WTC11 (cell line): Measurements from ENCODE around the gene ATPAF1. TPM values are rescaled to one million over a fixed set of nuclear protein-coding genes. Genes with fewer than 3 reads are reported as not detected.

ENCODE experiments used
- ATAC-seq: fragments of 200-7000 bp; cut with Tn5 transposase; 2 replicates; pipeline ENCODE4 v1.10.0; 2021; ENCODE audit warnings: mild to moderate bottlenecking, moderate library complexity
- CTCF ChIA-PET: fragments of 300-600 bp; sonication (Branson Sonifier 250); formaldehyde crosslinking; loops from one replicate; lab custom pipeline; 2021; ENCODE audit warnings: antibody characterized with exemption; lab: Charles Lee
- POLR2A ChIA-PET: fragments of 350-600 bp; sonication (Branson Sonifier 250); formaldehyde crosslinking; loops from one replicate; lab custom pipeline; 2021; ENCODE audit warnings: antibody characterized with exemption; lab: Charles Lee
- DNase-seq: peaks from one replicate; pipeline ENCODE4 v3.0.0; 2021; ENCODE audit warnings: low spot score
- H3K27ac Mint-ChIP-seq: 2 replicates; pipeline ENCODE4 v1.8.0; 2021; ENCODE audit warnings: mixed read lengths
- H3K27me3 Mint-ChIP-seq: 2 replicates; pipeline ENCODE4 v1.8.0; 2021; ENCODE audit warnings: low read depth, mild to moderate bottlenecking, moderate library complexity, mixed read lengths
- H3K36me3 Mint-ChIP-seq: 2 replicates; pipeline ENCODE4 v1.8.0; 2021; ENCODE audit warnings: mixed read lengths
- H3K4me1 Mint-ChIP-seq: 2 replicates; pipeline ENCODE4 v1.8.0; 2022; ENCODE audit warnings: mixed read lengths
- H3K4me3 Mint-ChIP-seq: 2 replicates; pipeline ENCODE4 v1.8.0; 2021; ENCODE audit warnings: mild to moderate bottlenecking, moderate library complexity, mixed read lengths
- H3K9me3 Mint-ChIP-seq: 2 replicates; pipeline ENCODE4 v1.8.0; 2021; ENCODE audit warnings: mixed read lengths
- AR ChIP-seq: fragments of 250-450 bp; sonication (Bioruptor Pico); IDR thresholded peaks from 2 replicates; pipeline ENCODE4 v1.9.0; 2021; ENCODE audit warnings: mild to moderate bottlenecking
- ATF1 ChIP-seq: sonication (generic); formaldehyde crosslinking; IDR thresholded peaks from 2 replicates; pipeline ENCODE4 v1.8.1; 2023; ENCODE audit warnings: mild to moderate bottlenecking, moderate library complexity, missing genetic modification reagents
- CBFB ChIP-seq: sonication (generic); formaldehyde crosslinking; IDR thresholded peaks from 2 replicates; pipeline ENCODE4 v1.8.1; 2022; ENCODE audit warnings: mild to moderate bottlenecking, low read depth, missing genetic modification reagents
- ERG ChIP-seq: fragments of 250-450 bp; sonication (Bioruptor Pico); IDR thresholded peaks from 2 replicates; pipeline ENCODE4 v1.8.0; 2021; ENCODE audit warnings: mild to moderate bottlenecking
- FOXJ3 ChIP-seq: sonication (generic); formaldehyde crosslinking; IDR thresholded peaks from 2 replicates; pipeline ENCODE4 v1.9.0; 2021; ENCODE audit warnings: missing genetic modification reagents, mild to moderate bottlenecking, borderline replicate concordance
- GTF2I ChIP-seq: fragments of 250-450 bp; sonication (Bioruptor Pico); conservative IDR thresholded peaks from 2 replicates; pipeline ENCODE4 v1.4.0; 2021; ENCODE audit warnings: mild to moderate bottlenecking
- HMGA2 ChIP-seq: fragments of 250-450 bp; sonication (Bioruptor Pico); IDR thresholded peaks from 2 replicates; pipeline ENCODE4 v1.4.0; 2021; ENCODE audit warnings: mild to moderate bottlenecking, moderate library complexity
- JAZF1 ChIP-seq: fragments of 250-450 bp; sonication (Bioruptor Pico); IDR thresholded peaks from 2 replicates; pipeline ENCODE4 v1.9.0; 2021; ENCODE audit warnings: moderate library complexity, mild to moderate bottlenecking, inconsistent platforms
- JUN ChIP-seq: sonication (generic); formaldehyde crosslinking; IDR thresholded peaks from 2 replicates; pipeline ENCODE4 v1.8.0; 2023; ENCODE audit warnings: mild to moderate bottlenecking, missing genetic modification reagents
- KAT7 ChIP-seq: sonication (generic); formaldehyde crosslinking; IDR thresholded peaks from 2 replicates; pipeline ENCODE4 v1.8.1; 2023; ENCODE audit warnings: missing genetic modification reagents, mild to moderate bottlenecking, borderline replicate concordance
- MAX ChIP-seq: sonication (generic); formaldehyde crosslinking; IDR thresholded peaks from 2 replicates; pipeline ENCODE4 v1.8.0; 2022; ENCODE audit warnings: mild to moderate bottlenecking, missing genetic modification reagents
- NR2C2 ChIP-seq: sonication (generic); formaldehyde crosslinking; IDR thresholded peaks from 2 replicates; pipeline ENCODE4 v1.8.0; 2022; ENCODE audit warnings: mild to moderate bottlenecking, missing genetic modification reagents
- RELA ChIP-seq: sonication (generic); formaldehyde crosslinking; IDR thresholded peaks from 2 replicates; pipeline ENCODE4 v1.8.1; 2022; ENCODE audit warnings: missing genetic modification reagents, mild to moderate bottlenecking, borderline replicate concordance
- SMAD4 ChIP-seq: sonication (generic); formaldehyde crosslinking; IDR thresholded peaks from 2 replicates; pipeline ENCODE4 v1.8.0; 2022; ENCODE audit warnings: mild to moderate bottlenecking, missing genetic modification reagents
- SP1 ChIP-seq: sonication (generic); formaldehyde crosslinking; conservative IDR thresholded peaks from 2 replicates; pipeline ENCODE4 v1.8.1; 2022; ENCODE audit warnings: missing genetic modification reagents
- TCF7 ChIP-seq: sonication (generic); formaldehyde crosslinking; IDR thresholded peaks from 2 replicates; pipeline ENCODE4 v1.8.0; 2022; ENCODE audit warnings: mild to moderate bottlenecking, low read depth, missing genetic modification reagents, moderate library complexity
- TEAD4 ChIP-seq: sonication (generic); formaldehyde crosslinking; IDR thresholded peaks from 2 replicates; pipeline ENCODE4 v1.8.0; 2022; ENCODE audit warnings: mild to moderate bottlenecking, missing genetic modification reagents
- ZMAT4 ChIP-seq: fragments of 250-450 bp; sonication (Bioruptor Pico); IDR thresholded peaks from 2 replicates; pipeline ENCODE4 v1.9.0; 2021; ENCODE audit warnings: mild to moderate bottlenecking
- ZNF232 ChIP-seq: sonication (generic); formaldehyde crosslinking; IDR thresholded peaks from 2 replicates; pipeline ENCODE4 v1.8.0; 2022; ENCODE audit warnings: mild to moderate bottlenecking, missing genetic modification reagents
- ZNF263 ChIP-seq: sonication (generic); formaldehyde crosslinking; IDR thresholded peaks from 2 replicates; pipeline ENCODE4 v1.8.1; 2022; ENCODE audit warnings: low read depth, mild to moderate bottlenecking, moderate library complexity, missing genetic modification reagents
- total RNA-seq: library from RNA; stranded (reverse); gene quantifications from 3 replicates; pipeline ENCODE4 v1.2.3, GENCODE V29; 2021
- TF ChIP-seq, protein P1 (sequence below): sonication (generic); formaldehyde crosslinking; IDR thresholded peaks from 2 replicates; pipeline ENCODE4 v1.8.1; 2023; ENCODE audit warnings: mild to moderate bottlenecking, missing genetic modification reagents, borderline replicate concordance
- TF ChIP-seq, protein P2 (sequence below): sonication (generic); formaldehyde crosslinking; IDR thresholded peaks from 2 replicates; pipeline ENCODE4 v1.8.1; 2022; ENCODE audit warnings: mild to moderate bottlenecking, moderate library complexity, missing genetic modification reagents

Gene ATPAF1
- total RNA-seq, 1 experiment from 2014 or later: 35.7 TPM

GRCh38 chr1:46594063-46594462, 74.1 kb downstream of the ATPAF1 start:
- no peaks in the 10 kb centered on the region for H3K9me3 Mint-ChIP-seq
- H3K27ac Mint-ChIP-seq: no peak overlapping the region
- ChIA-PET POLR2A (interaction anchor here (0.7 to 1.0 kb wide), 2 partner anchors 10 to 119 kb away, joined by 3 read pairs; partner anchors contain the start of gene MKNK1), CTCF (interaction anchor here (1.6 kb wide), 1 partner anchor 10 kb away, joined by 9 read pairs; the partner anchor contains the start of gene MKNK1)
- no peak overlapping the region for H3K4me3 Mint-ChIP-seq
- DNase-seq: no peak
- H3K4me1 Mint-ChIP-seq: no peaks in the 10 kb centered on the region
- ATAC-seq: no peak
- H3K36me3 Mint-ChIP-seq: peaks cover 26% of the 10 kb centered on the region
- no peak for TF ChIP-seq ATF1 (CRISPR knock-in tag)
- TF ChIP-seq AR (CRISPR knock-in tag): no peak
- TF ChIP-seq, protein P1, sequence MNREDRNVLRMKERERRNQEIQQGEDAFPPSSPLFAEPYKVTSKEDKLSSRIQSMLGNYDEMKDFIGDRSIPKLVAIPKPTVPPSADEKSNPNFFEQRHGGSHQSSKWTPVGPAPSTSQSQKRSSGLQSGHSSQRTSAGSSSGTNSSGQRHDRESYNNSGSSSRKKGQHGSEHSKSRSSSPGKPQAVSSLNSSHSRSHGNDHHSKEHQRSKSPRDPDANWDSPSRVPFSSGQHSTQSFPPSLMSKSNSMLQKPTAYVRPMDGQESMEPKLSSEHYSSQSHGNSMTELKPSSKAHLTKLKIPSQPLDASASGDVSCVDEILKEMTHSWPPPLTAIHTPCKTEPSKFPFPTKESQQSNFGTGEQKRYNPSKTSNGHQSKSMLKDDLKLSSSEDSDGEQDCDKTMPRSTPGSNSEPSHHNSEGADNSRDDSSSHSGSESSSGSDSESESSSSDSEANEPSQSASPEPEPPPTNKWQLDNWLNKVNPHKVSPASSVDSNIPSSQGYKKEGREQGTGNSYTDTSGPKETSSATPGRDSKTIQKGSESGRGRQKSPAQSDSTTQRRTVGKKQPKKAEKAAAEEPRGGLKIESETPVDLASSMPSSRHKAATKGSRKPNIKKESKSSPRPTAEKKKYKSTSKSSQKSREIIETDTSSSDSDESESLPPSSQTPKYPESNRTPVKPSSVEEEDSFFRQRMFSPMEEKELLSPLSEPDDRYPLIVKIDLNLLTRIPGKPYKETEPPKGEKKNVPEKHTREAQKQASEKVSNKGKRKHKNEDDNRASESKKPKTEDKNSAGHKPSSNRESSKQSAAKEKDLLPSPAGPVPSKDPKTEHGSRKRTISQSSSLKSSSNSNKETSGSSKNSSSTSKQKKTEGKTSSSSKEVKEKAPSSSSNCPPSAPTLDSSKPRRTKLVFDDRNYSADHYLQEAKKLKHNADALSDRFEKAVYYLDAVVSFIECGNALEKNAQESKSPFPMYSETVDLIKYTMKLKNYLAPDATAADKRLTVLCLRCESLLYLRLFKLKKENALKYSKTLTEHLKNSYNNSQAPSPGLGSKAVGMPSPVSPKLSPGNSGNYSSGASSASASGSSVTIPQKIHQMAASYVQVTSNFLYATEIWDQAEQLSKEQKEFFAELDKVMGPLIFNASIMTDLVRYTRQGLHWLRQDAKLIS (CRISPR knock-in tag): no peak
- TF ChIP-seq GTF2I (CRISPR knock-in tag): no peak
- TF ChIP-seq ERG (CRISPR knock-in tag): no peak
- no peak for TF ChIP-seq JUN
- no peak for TF ChIP-seq SMAD4 (CRISPR knock-in tag)
- TF ChIP-seq, all 79 proteins: peak for 0
- H3K27me3 Mint-ChIP-seq: no peaks in the 10 kb centered on the region

- H3K4me1 Mint-ChIP-seq: no peaks in the 10 kb centered on the region
- no peak overlapping the region for H3K27ac Mint-ChIP-seq
- ChIA-PET CTCF (no interaction called here), POLR2A (no interaction called here)
- H3K27me3 Mint-ChIP-seq: no peaks in the 10 kb centered on the region
- no peak for ATAC-seq
- peaks cover 26% of the 10 kb centered on the region for H3K36me3 Mint-ChIP-seq
- no peak for DNase-seq
- H3K4me3 Mint-ChIP-seq: no peak overlapping the region
- TF ChIP-seq JUN (no peak), CBFB (CRISPR knock-in tag) (no peak)
- TF ChIP-seq, all 79 proteins: peak for 0
- H3K9me3 Mint-ChIP-seq: no peaks in the 10 kb centered on the region
Observed at GRCh38 chr1:46592823-46593222, 75.3 kb downstream of the ATPAF1 start.

- ChIA-PET POLR2A (no interaction called here), CTCF (no interaction called here)
- H3K4me1 Mint-ChIP-seq: no peaks in the 10 kb centered on the region
- H3K9me3 Mint-ChIP-seq: no peaks in the 10 kb centered on the region
- no peak overlapping the region for H3K4me3 Mint-ChIP-seq
- DNase-seq: no peak
- no peak overlapping the region for H3K27ac Mint-ChIP-seq
- no peaks in the 10 kb centered on the region for H3K27me3 Mint-ChIP-seq
- H3K36me3 Mint-ChIP-seq: peaks cover 26% of the 10 kb centered on the region
- ATAC-seq: no peak
- TF ChIP-seq ATF1 (CRISPR knock-in tag) (no peak), RELA (CRISPR knock-in tag) (no peak), JAZF1 (no peak), FOXJ3 (CRISPR knock-in tag) (no peak), SP1 (CRISPR knock-in tag) (no peak), TEAD4 (CRISPR knock-in tag) (no peak), ZMAT4 (CRISPR knock-in tag) (no peak), MAX (CRISPR knock-in tag) (no peak), NR2C2 (no peak), GTF2I (CRISPR knock-in tag) (no peak), HMGA2 (CRISPR knock-in tag) (no peak), ZNF232 (CRISPR knock-in tag) (no peak), KAT7 (CRISPR knock-in tag) (no peak), ZNF263 (CRISPR knock-in tag) (no peak), TCF7 (CRISPR knock-in tag) (no peak)
- TF ChIP-seq, protein P2, sequence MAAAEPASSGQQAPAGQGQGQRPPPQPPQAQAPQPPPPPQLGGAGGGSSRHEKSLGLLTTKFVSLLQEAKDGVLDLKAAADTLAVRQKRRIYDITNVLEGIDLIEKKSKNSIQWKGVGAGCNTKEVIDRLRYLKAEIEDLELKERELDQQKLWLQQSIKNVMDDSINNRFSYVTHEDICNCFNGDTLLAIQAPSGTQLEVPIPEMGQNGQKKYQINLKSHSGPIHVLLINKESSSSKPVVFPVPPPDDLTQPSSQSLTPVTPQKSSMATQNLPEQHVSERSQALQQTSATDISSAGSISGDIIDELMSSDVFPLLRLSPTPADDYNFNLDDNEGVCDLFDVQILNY: no peak
Observed at GRCh38 chr1:46589529-46589928, 78.6 kb downstream of the ATPAF1 start.
